OCI-M2 (cell line): ENCODE measurements around the gene GPR183.
"Not testable (repeated sequence)": the region's sequence is repeated elsewhere in the genome, so short reads cannot be mapped to it uniquely, and the experiment has no call there.

Experiments used
- DNase-seq: peaks from one replicate; lab custom pipeline; 2025; ENCODE audit not compliant: unreplicated experiment; lab: John Stamatoyannopoulos, UW

The GPR183 gene

GRCh38 chr13:99250982-99251825 lies 56.0 kb downstream of the GPR183 start:
- DNase-seq, result no peak

- DNase-seq, result not testable (repeated sequence)
Measured at GRCh38 chr13:99249606-99250005, 57.6 kb downstream of the GPR183 start.

GRCh38 chr13:99249178-99249577 lies 58.0 kb downstream of the GPR183 start:
- DNase-seq, result not testable (repeated sequence)

GRCh38 chr13:99246100-99246499 lies 61.1 kb downstream of the GPR183 start:
- no peak for DNase-seq
